Measurements from ENCODE around the gene MAP1S.
"Not testable (repeated sequence)": the region's sequence is repeated elsewhere in the genome, so short reads cannot be mapped to it uniquely, and the experiment has no call there.

Gene MAP1S

GRCh38 chr19:17762505-17763229 lies 43.4 kb downstream of the MAP1S start:
- no peak for DNase-seq (ENCODE audit: low read depth, low spot score)

DNA sequence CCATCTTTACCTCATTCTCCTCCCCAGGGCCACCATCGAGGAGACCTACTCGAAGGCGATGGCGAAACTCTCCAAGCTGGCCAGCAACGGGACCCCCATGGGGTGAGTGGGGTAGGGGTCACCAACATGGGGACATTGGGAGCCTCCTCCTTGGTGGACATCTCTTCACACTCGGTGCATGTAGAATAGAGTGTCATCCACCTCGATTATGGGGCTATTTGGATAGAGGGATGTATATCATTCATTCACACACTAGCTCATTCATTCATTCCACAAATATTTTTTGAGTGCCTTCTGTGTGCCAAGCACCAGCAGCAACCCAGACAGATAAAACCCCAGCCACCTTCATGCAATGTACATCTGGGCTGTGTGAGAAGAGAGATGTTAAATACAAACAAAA lies 45.1 kb downstream of the MAP1S start:
- DNase-seq (ENCODE audit: low read depth, low spot score), result no peak

DNA sequence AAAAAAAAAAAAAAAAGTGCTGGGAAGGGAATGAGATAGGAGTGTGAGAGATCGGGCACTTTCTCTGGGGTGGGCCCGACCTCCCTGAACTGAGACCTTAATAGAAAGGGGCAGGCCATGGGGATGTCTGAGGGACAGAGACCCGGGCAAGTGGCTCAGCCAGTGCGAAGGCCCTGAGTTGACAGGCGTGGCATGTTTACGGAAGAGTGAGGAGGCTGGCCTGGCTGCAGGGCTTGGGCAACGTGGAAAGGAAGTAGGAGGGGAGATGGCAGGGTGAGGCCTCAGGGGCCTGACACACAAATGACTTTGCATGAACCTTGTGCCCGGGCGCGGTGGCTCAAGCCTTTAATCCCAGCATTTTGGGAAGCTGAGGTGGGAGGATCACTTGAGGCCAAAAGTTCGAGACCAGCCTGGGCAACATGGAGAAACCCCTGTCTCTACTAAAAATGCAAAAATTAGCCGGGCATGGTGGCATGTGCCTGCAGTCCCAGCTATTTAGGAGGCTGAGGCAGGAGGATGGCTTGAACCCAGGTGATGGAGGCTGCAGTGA lies 45.9 kb downstream of the MAP1S start:
- DNase-seq (ENCODE audit: low read depth, low spot score), result no peak

- no peak for DNase-seq (ENCODE audit: low read depth, low spot score)
Measured at GRCh38 chr19:17766543-17767131, 47.4 kb downstream of the MAP1S start.

GRCh38 chr19:17767559-17767958 lies 48.3 kb downstream of the MAP1S start:
- no peak for DNase-seq (ENCODE audit: low read depth, low spot score)

GRCh38 chr19:17770613-17771012 lies 51.3 kb downstream of the MAP1S start:
- DNase-seq (ENCODE audit: low read depth, low spot score), result no peak

DNA sequence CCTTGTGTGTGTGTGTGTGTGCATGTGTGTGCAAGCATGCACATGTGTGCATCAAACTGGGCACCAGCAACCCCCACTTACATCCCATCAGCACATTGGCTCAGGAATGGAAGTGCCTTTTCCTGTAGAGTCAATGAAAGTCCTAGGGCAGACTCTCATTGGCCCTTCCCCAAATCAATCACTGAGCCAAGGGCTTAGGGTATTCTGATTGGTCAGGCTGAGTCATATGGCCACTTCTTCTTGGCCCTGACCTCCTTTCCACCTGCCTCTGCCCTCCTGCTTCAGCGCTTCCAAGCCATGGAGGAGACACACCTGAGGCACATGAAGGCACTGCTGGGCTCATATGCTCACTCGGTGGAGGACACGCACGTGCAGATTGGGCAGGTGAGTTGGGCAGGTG lies 52.9 kb downstream of the MAP1S start:
- DNase-seq (ENCODE audit: low read depth, low spot score), result no peak

GRCh38 chr19:17775245-17775927 lies 56.1 kb downstream of the MAP1S start:
- no peak for DNase-seq (ENCODE audit: low read depth, low spot score)

DNA sequence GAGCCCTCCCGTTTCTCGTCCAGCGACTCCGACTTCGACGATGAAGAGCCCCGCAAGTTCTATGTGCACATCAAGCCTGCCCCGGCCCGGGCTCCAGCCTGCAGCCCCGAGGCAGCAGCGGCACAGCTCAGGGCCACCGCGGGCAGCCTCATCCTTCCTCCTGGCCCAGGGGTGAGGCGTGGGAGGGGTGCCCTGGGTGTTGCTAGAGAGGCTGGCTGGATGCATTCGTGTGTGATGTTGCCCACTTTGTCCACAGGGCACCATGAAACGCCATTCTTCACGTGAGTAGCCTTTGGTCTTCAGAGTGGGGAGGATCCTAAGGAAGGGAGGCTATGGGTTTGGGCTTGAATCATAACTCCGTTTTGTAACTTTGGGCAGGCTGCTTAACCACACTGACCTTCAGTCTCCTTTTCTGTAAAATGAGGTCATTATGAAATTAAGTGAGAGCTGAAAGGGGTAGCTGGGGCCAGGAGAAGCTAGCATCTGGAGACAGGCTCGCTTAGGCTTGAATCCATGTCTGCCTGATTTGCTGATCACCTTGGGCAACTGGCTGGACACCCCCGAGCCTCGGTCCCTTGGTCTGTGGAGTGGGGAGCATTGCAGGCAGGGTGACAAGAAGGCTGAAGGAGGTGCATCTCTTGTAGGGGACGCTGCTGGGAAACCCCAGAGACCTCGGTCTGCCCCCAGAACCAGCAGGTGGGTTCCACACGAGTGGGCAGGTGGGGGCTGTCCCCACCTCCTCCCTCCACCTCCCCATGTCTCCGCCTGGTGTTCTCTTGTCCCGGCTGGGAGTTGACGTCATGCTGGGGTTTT lies 56.9 kb downstream of the MAP1S start:
- no peak for DNase-seq (ENCODE audit: low read depth, low spot score)

DNA sequence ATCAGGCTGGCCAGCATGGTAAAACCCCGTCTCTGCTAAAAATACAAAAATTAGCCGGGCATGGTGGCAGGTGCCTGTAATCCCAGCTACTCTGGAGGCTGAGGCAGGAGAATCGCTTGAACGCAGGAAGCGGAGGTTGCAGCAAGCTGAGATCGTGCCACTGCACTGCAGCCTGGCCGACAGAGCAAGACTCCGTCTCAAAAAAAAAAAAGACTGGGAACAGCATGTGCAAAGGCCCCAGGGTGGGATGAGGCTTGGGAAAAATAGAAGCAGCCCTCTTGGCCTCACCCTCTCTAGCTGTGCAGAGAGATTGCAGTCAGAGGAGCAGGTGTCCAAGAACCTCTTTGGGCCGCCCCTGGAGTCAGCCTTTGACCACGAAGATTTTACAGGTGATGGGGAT lies 58.6 kb downstream of the MAP1S start:
- not testable (repeated sequence) for DNase-seq (ENCODE audit: low read depth, low spot score)

GRCh38 chr19:17778251-17778967 lies 59.1 kb downstream of the MAP1S start:
- DNase-seq (ENCODE audit: low read depth, low spot score), result no peak

GRCh38 chr19:17778968-17779929 lies 60.0 kb downstream of the MAP1S start:
- no peak for DNase-seq (ENCODE audit: low read depth, low spot score)

DNA sequence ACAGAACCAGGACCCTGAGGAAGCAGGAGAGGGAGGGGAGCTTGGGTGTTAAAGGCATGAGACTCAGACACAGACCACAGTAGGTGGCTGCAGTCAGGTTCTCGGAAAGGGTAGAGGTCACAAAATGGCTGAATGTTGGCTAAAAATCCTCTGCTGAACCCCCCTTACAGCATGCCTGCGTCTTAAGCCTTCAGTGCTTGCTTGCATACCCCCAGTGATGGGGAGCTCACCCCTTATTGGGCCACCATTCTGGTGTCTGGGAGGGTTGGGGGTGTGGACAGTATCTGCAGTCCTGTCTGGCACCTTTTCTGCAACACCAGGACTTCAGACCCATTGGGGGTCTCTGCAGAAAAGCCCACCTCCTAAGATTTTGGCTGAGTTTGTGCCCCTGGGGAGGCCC lies 61.5 kb downstream of the MAP1S start:
- no peak for DNase-seq (ENCODE audit: low read depth, low spot score)

- not testable (repeated sequence) for DNase-seq (ENCODE audit: low read depth, low spot score)
Measured at GRCh38 chr19:17783721-17784120, 64.4 kb downstream of the MAP1S start.

Data from activated CD4-positive, CD25-positive, alpha-beta regulatory T cell treated with anti-CD3 and anti-CD28 coated beads, Interleukin-2, amount 50 U/mL, for 16 hours (primary cell).